NB4 (cell line): ENCODE measurements around the gene ICE1.
"Not testable (repeated sequence)": the region's sequence is repeated elsewhere in the genome, so short reads cannot be mapped to it uniquely, and the experiment has no call there.

Source experiments
- DNase-seq: peaks from one replicate; pipeline ENCODE4 v3.0.0; 2010; ENCODE audit warnings: low read depth
- H3K4me3 ChIP-seq: one replicate; pipeline ENCODE4 v1.5.1; 2011; ENCODE audit warnings: mild to moderate bottlenecking, low read depth, low read length, moderate library complexity
- MYC ChIP-seq: IDR thresholded peaks from 2 replicates; pipeline ENCODE4 v1.6.1; 2011; ENCODE audit warnings: low read depth, low read length
- POLR2A ChIP-seq: IDR thresholded peaks from 2 replicates; pipeline ENCODE4 v1.6.1; 2011; ENCODE audit warnings: mild to moderate bottlenecking; ENCODE audit not compliant: insufficient read length; ENCODE audit errors: extremely low read depth
- TF ChIP-seq, protein P1 (sequence below): IDR thresholded peaks from 2 replicates; pipeline ENCODE4 v1.6.1; 2011; ENCODE audit warnings: low read depth, low read length
- TF ChIP-seq, protein P2 (sequence below): IDR thresholded peaks from one replicate; pipeline ENCODE4 v1.5.1; 2012; ENCODE audit warnings: low read depth, low read length

The ICE1 gene

DNA sequence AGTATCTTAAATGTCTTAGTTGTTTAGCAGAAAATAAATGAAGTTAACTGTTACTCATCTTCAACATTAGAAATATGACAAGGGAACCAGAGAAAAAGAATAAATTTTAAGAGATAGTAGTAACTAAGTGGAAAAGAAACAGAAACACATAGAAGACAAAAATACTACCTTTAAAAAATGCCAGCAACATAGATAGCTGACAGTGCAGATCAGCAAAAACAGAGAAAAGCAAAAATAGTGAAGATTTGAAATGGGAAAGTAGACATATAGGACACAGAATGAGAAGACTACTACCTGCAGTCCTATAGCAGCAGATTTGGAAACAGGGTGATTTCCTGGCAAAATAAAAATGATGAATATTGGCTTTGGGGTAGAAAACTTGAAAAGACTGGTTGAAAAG, 48.5 kb downstream of the ICE1 start:
- DNase-seq: no peak
- no peak overlapping the region for H3K4me3 ChIP-seq
- TF ChIP-seq, protein P1, sequence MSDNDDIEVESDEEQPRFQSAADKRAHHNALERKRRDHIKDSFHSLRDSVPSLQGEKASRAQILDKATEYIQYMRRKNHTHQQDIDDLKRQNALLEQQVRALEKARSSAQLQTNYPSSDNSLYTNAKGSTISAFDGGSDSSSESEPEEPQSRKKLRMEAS: no peak
- TF ChIP-seq POLR2A (no peak), MYC (no peak)
- TF ChIP-seq, protein P2, sequence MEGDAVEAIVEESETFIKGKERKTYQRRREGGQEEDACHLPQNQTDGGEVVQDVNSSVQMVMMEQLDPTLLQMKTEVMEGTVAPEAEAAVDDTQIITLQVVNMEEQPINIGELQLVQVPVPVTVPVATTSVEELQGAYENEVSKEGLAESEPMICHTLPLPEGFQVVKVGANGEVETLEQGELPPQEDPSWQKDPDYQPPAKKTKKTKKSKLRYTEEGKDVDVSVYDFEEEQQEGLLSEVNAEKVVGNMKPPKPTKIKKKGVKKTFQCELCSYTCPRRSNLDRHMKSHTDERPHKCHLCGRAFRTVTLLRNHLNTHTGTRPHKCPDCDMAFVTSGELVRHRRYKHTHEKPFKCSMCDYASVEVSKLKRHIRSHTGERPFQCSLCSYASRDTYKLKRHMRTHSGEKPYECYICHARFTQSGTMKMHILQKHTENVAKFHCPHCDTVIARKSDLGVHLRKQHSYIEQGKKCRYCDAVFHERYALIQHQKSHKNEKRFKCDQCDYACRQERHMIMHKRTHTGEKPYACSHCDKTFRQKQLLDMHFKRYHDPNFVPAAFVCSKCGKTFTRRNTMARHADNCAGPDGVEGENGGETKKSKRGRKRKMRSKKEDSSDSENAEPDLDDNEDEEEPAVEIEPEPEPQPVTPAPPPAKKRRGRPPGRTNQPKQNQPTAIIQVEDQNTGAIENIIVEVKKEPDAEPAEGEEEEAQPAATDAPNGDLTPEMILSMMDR: no peak

GRCh38 chr5:5473226-5473625, 50.7 kb downstream of the ICE1 start:
- TF ChIP-seq, protein P1: no peak
- TF ChIP-seq MYC (no peak), POLR2A (no peak)
- TF ChIP-seq, protein P2: no peak
- DNase-seq: no peak
- no peak overlapping the region for H3K4me3 ChIP-seq

- no peak overlapping the region for H3K4me3 ChIP-seq
- DNase-seq: no peak
- TF ChIP-seq, protein P2: no peak
- TF ChIP-seq MYC: no peak
- TF ChIP-seq, protein P1: no peak
These were observed 52.5 kb downstream of the ICE1 start for GRCh38 chr5:5474961-5475360.

- TF ChIP-seq, protein P1: no peak
- TF ChIP-seq MYC: no peak
- no peak for TF ChIP-seq POLR2A
- TF ChIP-seq, protein P2: no peak
- no peak overlapping the region for H3K4me3 ChIP-seq
- no peak for DNase-seq
These were observed 53.5 kb downstream of the ICE1 start for GRCh38 chr5:5475975-5476374.

DNA sequence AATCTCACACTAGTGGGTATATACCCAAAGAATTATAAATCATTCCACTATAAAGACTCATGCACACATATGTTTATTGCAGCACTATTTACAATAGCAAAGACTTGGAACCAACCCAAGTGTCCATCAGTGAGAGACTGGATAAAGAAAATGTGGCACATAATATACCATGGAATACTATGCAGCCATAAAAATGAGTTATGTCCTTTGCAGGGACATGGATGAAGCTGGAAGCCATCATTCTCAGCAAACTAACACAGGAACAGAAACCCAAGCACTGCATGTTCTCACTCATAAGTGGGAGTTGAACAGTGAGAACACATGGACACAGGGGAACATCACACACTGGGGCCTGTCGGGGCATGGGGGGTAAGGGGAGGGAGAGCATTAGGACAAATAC, 57.1 kb downstream of the ICE1 start:
- DNase-seq, H3K4me3 ChIP-seq: not testable (repeated sequence)

DNA sequence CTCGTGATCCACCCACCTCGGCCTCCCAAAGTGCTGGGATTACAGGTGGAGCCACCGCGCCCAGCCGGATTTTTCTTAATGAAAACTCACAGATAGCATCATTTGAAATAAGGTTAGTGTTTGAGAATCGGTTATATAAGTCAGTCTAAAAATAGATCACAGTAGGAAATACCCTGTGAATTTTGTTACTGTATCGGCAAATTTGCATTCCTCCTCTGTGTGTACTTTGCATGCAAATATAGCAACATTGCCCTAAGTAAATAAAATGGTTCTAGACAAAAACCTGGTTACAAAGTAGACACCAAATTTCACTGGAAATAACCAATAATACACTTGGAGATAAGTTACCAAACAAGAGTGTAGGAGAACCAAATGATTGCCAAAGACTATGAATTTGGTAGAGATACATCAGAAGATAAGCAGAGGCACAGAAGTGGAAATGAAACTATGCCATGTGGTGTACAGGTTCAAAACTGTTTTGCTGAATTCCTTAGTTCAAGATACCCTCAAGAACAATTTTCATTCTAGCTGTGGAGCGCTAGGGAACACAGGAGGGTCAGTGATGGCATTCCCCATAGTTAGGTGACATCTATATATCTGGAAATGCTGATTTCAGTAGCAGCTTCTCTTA, 58.1 kb downstream of the ICE1 start:
- no peak for DNase-seq
- H3K4me3 ChIP-seq: no peak overlapping the region
- TF ChIP-seq, protein P2: no peak
- no peak for TF ChIP-seq POLR2A

DNA sequence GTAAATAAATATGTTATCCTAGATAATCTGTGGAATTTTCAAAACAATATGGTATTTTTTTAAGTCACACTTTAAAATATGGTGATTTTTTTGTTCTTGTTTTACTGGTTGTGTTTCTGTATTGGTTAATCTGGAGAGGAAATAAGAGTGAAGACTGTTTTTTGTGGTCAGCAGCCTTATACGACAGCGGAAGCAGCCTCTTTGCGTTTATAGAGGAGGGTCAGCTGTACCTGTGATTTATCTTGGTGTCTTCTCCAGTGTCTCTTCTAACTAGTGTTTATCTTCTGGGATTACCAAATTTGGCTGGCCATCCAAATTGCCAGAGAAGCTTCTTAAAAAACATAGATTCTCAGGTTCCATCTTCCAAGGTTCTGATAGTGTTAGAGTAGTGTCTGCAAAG, 58.7 kb downstream of the ICE1 start:
- TF ChIP-seq MYC (no peak), POLR2A (no peak)
- TF ChIP-seq, protein P1: no peak
- TF ChIP-seq, protein P2: no peak
- DNase-seq: no peak

More for the DNA sequence above, 58.7 kb downstream of the ICE1 start:
- no peak overlapping the region for H3K4me3 ChIP-seq
